Stimulated activated CD8-positive, alpha-beta memory T cell treated with anti-CD3 and anti-CD28 coated beads, Interleukin-12 subunit alpha, Interleukin-12 subunit beta, amount 100 ng/mL, for 24 hours (primary cell): ENCODE results near the gene ARHGAP20.

Experiments used
- DNase-seq: peaks from one replicate; pipeline ENCODE4 v3.0.0-alpha.2; 2020; ENCODE audit errors: extremely low read depth

Gene ARHGAP20

DNA sequence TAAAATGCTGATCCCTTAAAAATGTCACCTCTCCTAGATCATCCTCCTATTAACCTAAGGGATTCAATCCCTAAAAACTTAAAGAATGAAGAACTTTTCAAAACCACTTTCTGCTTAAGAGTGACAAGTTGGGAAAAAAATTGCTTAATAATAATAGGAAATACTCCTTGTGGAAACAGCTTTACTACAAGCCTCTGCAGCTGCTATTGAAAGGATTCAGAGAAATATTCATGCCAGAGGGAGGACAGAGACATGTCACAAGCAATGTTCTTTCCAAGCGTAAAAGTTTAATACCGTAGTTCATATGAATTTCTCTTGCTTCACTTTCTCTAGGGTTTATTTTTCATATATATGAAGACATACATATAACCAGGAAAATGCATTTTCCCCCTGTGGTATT is 98.2 kb downstream of the ARHGAP20 start:
- no peak for DNase-seq

DNA sequence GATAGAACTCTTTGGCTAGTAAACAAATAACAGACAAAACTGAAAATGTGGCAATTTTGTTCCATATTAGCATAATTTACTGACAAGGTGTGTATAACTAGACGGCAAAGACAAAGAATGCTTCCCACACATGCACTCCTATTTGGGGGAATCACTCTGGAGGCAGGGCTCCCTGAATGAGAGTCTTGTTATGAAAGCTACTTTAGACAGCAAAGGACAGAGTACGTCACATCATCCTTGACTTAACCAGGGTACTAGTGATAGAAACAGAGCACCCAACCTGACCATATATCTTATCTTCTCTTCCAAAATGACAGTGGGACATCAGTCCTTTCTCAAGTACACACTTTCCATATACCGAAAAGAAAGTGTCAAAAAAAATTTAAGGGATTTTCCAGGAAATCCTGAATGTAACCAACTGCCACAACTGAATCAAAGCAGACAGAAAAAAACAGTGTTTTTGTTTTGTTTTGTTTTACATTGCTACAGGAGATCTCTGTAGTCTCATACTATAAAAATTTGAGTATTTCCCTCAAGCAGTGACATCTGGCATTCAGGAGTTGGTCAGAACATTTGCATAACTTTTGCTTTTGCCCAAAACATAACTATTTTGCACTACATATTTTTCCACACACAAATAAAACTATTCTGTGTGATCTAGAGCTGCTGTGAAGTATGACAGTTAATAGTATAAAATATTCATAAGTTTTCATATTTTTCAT is 98.9 kb downstream of the ARHGAP20 start:
- no peak for DNase-seq

DNA sequence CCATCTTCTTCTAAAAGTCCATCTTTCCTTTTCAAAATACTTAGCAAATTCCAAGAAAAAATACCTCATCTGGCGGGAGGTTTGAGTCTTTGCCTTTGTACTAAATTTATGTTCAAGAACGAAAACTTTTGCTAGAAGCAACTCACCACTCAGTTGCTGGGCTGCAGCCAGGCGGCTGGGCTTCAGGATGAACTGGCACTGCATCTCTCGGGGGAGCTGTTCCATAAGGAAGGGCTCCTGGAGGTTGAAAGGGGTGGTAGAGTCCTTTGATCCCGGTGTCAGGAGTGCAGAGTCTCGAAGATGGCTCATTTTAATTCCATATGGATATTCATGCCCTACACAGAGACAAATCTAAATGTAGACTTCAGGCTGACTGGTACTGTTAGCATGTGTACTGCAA is 105.8 kb downstream of the ARHGAP20 start:
- no peak for DNase-seq

DNA sequence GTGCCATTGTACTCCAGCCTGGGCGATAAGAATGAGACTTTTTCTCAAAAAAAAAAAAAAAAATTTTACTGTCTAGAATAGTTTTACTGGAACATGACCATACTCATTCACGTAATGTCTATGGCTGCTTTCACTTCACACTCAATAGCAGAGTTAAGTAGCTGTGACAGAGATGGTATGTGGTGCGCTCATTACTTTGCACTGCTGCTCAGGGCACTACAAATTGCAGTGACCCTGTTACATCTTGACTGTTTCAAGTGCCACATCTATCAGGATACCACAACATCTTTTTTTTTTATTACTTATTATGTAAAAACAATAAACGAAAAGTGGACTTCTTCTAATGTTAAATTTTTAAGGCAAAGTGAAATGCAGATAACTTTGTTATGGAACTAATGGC is 110.3 kb downstream of the ARHGAP20 start:
- no peak for DNase-seq

DNA sequence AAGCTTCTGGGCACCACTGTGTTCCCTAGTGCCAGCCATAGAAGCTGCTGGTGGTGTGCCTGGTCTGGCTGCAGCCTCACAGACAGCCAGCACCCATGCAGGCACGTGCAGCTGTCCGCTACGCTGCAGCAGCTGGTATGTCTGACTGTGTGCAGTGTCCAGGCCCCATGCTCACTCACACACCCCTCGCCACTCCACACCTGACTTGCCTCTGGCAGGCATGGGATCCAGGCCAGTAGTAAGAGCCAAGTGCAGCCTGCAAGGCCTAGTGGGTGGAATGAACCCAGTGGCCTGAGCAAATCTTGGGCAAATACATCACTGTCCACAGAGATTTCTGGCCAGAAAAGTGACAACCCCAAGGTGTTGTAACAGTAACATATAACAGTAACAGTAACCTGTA is 111.9 kb downstream of the ARHGAP20 start:
- no peak for DNase-seq

DNA sequence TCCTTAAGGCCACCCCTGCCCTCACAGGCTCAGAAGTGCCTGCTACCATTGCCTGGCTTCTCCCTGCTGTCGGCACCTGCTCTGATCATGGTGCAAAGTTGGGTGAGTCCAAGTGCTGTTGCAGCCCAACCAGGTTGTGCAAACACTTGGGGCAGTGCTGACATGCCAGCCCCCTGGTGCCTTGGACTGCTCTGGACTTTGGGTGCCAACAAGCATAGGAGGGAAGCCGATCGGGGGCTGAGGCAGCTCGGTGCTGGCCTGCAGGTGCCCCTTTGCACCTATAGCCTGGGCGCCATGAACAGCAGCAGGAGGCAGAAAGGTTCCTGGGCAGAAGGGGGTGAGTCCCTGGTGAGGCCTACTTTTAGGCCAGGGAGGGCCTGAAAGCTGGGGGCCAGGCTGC is 113.0 kb downstream of the ARHGAP20 start:
- DNase-seq = no peak

DNA sequence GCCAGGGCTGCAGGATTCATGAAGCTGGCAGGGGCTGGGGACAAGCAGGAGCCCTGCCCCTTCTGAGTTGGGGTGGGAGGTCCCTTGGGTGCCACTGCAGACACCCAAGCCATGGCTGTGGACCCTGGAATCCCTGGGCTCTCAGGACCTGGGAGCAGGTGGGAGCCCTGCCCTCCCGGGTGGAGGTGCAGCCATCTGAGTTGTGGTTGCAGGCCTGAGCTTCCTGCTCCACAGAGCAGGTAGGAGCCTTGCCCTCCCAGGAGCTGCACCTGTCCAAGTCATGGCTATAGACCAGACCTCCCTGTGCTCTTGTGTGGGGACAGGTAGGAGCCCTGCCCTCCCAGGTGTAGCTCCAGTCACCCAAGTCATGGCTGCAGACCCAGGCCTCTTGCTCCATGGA is 113.5 kb downstream of the ARHGAP20 start:
- no peak for DNase-seq

DNA sequence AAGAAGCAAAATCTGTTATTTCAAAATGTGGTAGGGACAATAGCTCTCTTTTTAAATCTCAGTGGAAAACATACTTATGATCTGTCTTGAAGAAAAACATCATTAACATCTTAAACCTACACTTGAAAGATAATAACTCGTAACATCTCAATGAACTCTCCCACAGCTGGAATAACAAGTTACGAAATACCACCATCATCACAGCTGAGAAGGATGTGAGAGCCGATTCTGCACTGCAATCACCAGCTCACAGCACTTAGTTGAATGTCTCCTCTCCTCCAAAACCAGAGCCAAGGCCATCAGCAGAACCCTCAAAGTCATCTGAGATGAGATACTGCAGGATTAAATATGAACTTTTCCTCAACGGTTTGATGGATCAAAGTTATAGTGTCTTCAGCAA is 124.3 kb downstream of the ARHGAP20 start:
- DNase-seq = no peak

DNA sequence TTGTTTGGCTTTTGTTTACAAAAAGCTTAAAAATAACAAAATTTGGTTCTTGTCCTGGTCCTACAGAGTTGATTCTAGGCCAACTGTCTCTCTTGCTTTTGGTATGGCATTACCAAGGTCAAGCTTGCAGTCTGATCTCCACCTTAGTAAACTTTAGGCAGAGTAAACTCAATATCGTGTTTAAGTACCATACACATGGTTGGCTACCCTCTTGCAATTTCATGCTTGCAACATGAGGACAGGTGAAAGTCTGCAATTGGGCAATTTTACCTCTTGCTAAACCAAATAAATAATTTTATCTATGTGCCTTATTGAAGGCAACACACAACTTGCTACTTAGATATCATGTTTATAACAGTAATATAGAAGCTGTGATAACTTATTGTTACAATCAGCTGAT is 125.1 kb downstream of the ARHGAP20 start:
- no peak for DNase-seq

DNA sequence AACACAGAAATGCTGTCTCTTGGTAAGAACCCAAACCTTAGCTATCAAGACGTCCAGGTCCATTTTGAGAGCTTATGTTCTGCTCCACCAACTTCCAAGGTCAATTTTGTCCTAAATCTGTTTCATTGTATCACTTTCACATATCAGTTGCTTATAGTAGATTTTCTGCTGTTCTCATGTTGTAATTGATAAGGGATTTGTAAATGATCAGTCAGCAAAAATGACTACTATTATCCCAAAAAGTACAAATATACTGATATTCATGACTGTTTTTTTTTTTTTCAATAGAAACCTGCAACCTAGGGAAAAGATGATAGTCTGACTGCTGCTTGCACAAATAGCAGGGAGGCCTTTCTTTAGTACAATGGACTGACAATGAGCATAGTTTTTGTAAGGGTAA is 128.1 kb downstream of the ARHGAP20 start:
- DNase-seq = no peak

DNA sequence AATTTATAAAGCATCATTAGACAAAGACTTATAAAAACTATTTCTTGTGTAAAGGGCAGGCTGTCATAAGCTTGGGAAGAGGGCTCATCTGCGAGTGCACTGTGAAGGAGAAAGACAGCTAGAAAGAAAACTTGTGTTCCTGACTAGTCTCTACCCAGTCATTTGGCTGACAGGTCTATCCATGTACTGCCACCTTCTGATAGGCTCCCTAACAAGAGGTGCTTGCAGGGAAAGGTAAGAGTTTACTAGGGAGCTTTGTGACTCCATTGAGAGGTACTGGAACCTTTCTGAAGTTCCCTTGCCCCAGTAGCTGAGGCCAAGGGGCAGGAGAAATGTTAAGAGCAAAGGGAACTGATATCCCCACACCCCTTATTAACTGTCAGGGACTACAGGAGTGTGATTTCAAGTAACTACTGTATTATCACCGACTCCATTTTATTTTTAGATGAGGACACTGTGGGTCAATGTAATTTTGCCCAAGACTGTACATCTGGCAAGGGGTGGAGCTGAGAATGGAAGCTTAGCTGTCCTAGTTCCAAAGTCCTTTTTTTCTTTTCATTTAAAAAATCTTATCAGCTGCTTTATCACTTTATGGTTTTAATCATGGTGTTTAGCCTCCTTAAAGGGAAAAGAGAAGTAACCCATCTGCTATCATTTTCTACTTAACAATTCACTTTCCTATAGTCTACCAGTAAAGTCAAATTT is 129.4 kb downstream of the ARHGAP20 start:
- no peak for DNase-seq

DNA sequence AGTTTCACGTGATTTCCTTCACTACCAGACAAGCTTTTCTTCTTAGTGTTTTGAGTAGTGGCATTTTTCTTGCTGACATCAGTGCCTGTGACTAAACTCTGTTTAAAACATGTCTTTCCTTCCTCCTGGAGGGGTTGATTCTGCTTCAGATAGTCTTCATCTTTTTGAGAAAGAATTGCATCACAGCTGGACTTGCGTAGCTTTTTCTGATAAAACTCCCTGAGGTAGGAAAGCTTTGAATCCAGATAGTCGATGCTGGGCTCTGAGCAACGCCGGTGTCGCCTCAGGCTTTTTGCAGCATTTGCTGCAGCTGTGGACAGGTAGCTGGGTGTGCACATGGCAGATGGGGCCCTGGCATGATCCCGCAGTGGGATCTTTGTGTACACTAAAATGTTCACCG is 131.7 kb downstream of the ARHGAP20 start:
- DNase-seq = no peak

DNA sequence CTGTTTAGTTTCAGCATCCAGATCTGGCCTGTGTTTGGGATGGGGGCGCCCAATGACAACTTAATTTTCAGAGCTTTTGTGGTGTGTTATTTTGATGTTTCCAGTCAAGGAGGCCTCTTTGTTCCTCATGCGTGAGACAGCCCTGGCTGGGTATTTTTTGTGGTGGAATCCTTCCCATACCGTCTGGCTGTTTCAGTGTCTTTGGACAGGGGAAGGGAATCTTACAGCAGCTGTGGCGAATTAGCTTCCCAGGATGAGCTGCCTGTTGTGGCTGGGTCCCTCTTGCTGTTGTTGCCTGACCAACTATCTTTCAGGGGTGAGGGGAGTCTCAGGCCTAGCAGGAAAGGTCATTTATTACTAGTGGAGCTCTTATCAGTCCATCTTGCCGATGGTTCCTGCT is 138.8 kb downstream of the ARHGAP20 start:
- DNase-seq = no peak

DNA sequence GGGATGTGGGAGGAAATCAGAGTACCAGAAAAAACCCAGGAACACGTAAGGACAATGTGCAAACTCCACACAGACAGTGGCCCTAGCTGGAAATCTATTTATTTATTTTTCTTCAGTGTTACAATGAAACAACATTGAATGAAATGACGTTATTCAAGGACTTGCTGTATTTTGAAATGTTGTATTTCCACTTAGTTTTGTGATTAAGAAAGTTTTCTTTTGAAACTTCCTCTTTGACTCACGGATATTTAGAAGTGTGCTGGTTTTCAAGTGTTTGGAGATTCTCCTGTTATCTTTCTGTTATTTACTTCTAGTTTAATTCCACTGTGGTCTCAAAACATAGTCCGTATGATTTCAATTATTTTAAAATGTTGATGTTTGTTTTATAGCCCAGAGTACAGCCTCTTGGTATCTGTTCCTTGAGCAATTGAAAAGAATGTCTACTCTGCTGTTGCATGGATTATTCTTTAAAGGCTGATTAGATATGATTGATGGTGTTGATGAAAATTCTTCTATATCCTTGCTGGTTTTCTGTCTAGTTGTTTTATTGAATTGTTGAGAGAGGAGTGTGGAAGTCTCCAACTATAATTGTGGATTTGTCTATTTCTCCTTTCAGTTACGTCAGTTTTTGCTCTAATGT is 141.0 kb downstream of the ARHGAP20 start:
- no peak for DNase-seq

DNA sequence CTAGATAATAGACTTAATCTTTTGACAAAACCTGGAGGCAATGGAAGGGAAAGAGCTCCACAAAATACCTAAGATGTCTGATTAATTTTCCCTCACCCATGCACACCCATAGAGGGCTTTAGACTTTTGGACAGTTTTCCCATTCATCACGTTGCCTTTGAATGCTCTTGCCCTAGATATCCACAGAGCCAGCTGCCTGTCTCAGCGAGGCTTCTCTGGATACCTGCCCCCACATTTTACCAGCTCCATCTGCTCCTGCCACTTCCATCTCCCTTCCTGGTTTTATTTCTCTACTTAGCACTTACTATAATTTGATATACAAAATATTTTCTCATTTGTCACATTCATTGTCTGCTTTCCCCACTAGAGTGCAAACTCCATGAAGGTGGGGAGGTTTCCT is 145.7 kb downstream of the ARHGAP20 start:
- no peak for DNase-seq

DNA sequence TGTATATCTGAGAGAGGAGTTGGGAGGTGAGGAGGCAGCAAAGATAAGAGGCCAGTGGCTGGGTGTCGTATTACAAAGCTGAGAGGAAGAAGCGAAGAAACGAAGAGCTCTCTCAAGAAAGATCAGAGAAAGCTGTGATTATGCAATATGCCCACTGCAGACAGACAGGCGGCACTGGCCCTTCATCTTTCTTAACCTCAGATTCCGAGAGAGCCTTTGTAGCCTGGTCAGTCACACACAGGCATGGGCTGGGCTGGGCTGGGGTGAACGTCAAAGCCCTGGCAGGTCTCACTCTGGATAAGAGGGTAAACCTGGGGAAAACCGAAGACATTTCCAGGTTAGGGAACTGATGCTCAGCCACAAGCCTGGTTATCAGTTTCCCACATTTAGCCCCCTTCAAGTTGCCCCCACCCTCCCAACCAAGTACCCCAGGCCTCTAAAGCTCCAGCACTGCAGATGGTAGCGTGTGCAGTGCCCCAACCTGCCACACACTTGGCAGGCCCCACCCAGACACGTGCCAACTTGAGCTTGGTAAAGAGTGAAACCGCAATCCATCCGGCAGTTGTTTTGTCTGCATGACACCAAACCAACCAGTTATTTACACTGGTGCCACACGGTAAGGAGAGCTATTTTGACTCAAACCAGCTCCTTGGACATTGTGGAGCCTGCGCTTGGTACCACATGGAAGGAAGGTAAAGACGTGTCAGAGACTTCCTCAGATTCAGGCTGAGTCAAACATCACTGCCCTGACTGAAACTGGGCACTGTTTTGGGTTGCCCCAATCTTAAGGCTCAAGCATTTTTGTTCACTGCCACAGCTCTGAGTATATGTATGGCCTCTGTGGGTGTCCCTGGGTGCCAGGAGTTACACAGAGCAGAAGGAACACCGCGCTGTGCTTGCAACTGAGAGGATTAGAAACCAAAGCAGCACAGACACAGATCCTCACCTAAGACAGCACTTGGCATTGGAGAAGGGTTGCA is 146.6 kb downstream of the ARHGAP20 start:
- no peak for DNase-seq

DNA sequence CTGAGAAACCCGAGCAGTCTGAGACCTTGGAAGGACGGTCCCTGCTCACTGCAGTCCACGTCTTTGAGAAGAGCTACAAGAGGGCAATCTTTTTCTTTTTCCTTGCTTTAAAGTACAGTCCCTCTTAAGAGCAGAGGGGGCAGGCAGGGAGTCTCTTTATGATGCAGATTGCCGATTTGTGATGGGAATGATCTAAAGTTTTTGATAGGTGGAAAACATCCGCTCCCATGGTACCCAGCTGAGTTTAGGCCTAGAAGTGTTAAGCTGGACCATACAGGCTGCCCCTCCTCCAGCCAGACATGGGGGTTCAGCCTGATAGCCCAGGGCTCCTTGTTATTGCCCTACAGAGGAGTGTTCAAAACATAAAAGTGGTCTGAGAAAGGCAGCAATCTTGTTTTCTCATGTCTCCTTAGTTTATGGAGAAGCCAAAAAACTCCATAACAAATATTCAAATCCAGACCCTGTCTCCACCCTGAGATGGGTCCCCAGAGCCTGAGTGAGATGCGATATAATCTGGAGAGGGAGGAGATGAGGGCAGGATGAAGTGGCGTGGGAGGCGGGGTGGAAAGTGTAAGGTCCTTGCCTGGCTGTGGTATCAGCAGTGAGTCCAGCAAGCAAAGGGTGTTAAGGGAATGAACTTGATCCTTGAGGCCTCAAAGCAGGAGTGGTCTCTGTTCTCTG is 147.4 kb downstream of the ARHGAP20 start:
- DNase-seq = no peak

DNA sequence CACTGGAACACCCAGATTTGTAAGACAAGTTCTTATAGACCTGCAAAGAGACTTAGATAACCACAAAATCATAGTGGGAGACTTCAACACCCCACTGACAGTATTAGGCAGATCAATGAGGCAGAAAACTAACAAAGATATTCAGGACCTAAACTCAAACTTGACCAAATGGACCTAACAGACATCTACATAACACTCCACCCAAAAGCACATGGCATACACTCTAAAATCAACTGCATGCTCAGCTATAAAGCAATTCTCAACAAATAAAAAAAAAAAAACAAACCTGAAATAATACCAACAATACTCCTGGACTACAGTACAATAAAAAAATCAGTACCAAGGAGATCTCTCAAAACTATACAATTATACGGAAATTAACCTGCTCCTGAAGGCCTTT is 167.5 kb downstream of the ARHGAP20 start:
- no peak for DNase-seq

DNA sequence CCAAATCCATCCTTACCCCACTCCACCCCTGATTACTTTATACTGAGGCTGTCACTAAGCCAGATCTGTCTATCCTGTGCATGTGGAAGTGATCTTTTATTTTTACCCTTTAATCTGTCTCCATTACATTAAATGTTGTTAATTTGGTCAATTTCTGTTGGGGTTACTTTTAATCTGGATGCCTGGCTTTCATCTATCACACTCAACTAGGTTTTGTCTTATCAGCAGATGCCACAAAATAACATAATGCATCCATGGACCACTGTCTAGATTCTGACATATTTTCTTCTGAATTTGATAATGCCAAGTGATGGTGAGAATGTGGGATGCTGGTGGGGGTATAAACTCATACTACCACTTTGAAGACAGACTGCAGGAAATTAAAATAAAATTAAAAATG is 174.1 kb downstream of the ARHGAP20 start:
- no peak for DNase-seq

DNA sequence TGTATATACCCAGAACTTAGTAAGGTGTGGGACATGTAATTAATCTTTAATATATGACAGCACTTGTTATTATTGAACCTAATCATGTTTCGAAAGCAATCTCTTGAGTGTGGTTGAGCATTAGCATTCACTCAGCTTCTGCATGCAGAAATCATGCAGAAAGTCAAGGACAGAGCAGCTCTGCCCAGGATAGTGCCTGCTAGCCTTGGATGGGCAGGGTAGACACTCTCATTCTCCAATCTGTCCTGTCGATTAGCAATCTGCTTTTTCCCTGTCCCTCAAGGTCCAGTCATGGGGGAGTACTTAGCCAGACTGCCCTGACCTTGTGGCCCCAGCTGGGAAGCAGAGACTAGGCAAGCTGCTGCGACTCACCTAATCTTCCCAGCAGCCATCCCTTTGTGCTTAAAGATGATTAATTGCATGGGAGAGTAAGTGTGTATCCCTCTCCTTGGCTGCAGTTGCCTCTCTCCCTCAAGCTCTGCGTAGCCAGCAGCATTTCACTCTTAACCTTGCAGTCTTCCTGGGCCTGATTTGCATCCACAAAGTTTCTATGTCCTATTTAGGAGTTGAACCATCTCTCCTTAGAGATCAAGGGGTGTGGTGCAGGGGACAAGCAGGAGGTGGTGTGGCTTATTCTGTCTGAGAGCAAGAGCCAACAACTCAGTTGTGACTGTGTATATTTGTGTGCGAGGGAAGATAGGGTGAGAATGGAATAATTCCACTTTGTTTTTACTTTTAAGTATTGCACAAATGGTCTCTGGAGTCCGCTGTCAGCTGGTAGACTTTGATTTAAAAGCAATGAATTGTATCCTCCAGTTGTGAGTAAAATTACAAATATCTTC is 181.1 kb downstream of the ARHGAP20 start:
- DNase-seq = no peak

DNA sequence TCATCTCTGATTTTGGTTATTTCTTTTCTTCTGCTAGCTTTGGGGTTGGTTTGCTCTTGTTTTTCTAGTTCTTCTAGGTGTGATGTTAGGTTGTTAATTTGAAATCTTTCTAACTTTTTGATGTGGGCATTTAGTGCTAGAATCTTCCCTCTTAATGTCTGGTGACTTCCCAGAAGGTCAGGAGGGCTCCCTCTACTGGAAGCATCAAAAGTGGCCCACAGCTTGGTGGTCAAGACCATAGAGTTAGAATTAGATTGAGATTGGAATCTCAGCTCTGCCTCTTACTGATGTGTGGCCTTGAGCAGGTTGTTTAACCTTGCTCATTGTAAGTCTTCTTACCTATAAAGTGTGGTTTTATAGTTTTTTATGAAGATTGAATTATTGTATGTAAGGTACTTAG is 183.2 kb downstream of the ARHGAP20 start:
- no peak for DNase-seq
